Iris pigment epithelial cell (primary cell): Measurements from ENCODE around the gene SH3BP2.
"Not testable (repeated sequence)": the region's sequence is repeated elsewhere in the genome, so short reads cannot be mapped to it uniquely, and the experiment has no call there.

Experiments used
- DNase-seq: peaks from one replicate; pipeline ENCODE4 v3.0.0-alpha.2; 2011; ENCODE audit warnings: low read depth

Gene SH3BP2

GRCh38 chr4:2762486-2763370, 30.2 kb upstream of the SH3BP2 start:
- not testable (repeated sequence) for DNase-seq

- DNase-seq = no peak
Observed at GRCh38 chr4:2763511-2763967, 29.3 kb upstream of the SH3BP2 start.

GRCh38 chr4:2765832-2766526, 26.9 kb upstream of the SH3BP2 start:
- DNase-seq = no peak

GRCh38 chr4:2767046-2767704, 25.7 kb upstream of the SH3BP2 start:
- DNase-seq = no peak

GRCh38 chr4:2767705-2768074, 25.2 kb upstream of the SH3BP2 start:
- DNase-seq = no peak

- DNase-seq = no peak
Observed at GRCh38 chr4:2768124-2768523, 24.8 kb upstream of the SH3BP2 start.

GRCh38 chr4:2768921-2769336, 24.0 kb upstream of the SH3BP2 start:
- DNase-seq = no peak

- no peak for DNase-seq
Observed at GRCh38 chr4:2771264-2771663, 21.6 kb upstream of the SH3BP2 start.

- not testable (repeated sequence) for DNase-seq
Observed at GRCh38 chr4:2780643-2781042, 12.2 kb upstream of the SH3BP2 start.

GRCh38 chr4:2781911-2782310, 11.0 kb upstream of the SH3BP2 start:
- DNase-seq = no peak

- no peak for DNase-seq
Observed at GRCh38 chr4:2783790-2784189, 9.1 kb upstream of the SH3BP2 start.

- DNase-seq = no peak
Observed at GRCh38 chr4:2785613-2786012, 7.3 kb upstream of the SH3BP2 start.

GRCh38 chr4:2786152-2786671, 6.7 kb upstream of the SH3BP2 start:
- DNase-seq = no peak

- DNase-seq = no peak
Observed at GRCh38 chr4:2786794-2787229, 6.1 kb upstream of the SH3BP2 start.

GRCh38 chr4:2787230-2788100, 5.4 kb upstream of the SH3BP2 start:
- no peak for DNase-seq

- no peak for DNase-seq
Observed at GRCh38 chr4:2788101-2788500, 4.8 kb upstream of the SH3BP2 start.

GRCh38 chr4:2788532-2789103, 4.3 kb upstream of the SH3BP2 start:
- no peak for DNase-seq

- DNase-seq = no peak
Observed at GRCh38 chr4:2789351-2789750, 3.5 kb upstream of the SH3BP2 start.

GRCh38 chr4:2789793-2790582, 2.9 kb upstream of the SH3BP2 start:
- no peak for DNase-seq
